Loucy (cell line): ENCODE measurements around the gene SIGLEC6.

ENCODE experiments used
- H2AFZ ChIP-seq: fragments of 200-600 bp; sonication (generic); 2 replicates; pipeline ENCODE4 v1.6.0; 2016; ENCODE audit warnings: antibody characterized with exemption, mild to moderate bottlenecking, low read length, moderate library complexity
- H3F3A ChIP-seq: fragments of 200-600 bp; 2 replicates; pipeline ENCODE4 v1.6.0; 2016; ENCODE audit warnings: antibody characterized with exemption, low read depth, mild to moderate bottlenecking
- H3K27me3 ChIP-seq: fragments of 200-600 bp; sonication (generic); 2 replicates; pipeline ENCODE4 v1.6.1; 2014; ENCODE audit warnings: low read length, mild to moderate bottlenecking; ENCODE audit not compliant: insufficient read depth, poor library complexity, severe bottlenecking
- H3K36me3 ChIP-seq: fragments of 200-600 bp; sonication (generic); 2 replicates; pipeline ENCODE4 v1.6.1; 2016; ENCODE audit warnings: low read length; ENCODE audit not compliant: insufficient read depth
- H3K4me1 ChIP-seq: fragments of 200-600 bp; sonication (generic); 2 replicates; pipeline ENCODE4 v1.5.1; 2014; ENCODE audit warnings: low read length, mild to moderate bottlenecking; ENCODE audit not compliant: insufficient read depth, poor library complexity, severe bottlenecking
- H3K4me2 ChIP-seq: fragments of 200-600 bp; sonication (generic); 2 replicates; pipeline ENCODE4 v1.6.0; 2014; ENCODE audit warnings: antibody characterized with exemption, low read length, low read depth, mild to moderate bottlenecking; ENCODE audit not compliant: poor library complexity, severe bottlenecking
- H3K4me3 ChIP-seq: fragments of 200-600 bp; sonication (generic); 2 replicates; pipeline ENCODE4 v1.5.1; 2014; ENCODE audit warnings: low read length, mild to moderate bottlenecking, mixed read lengths; ENCODE audit not compliant: poor library complexity, severe bottlenecking
- H3K79me2 ChIP-seq: fragments of 200-600 bp; sonication (generic); 2 replicates; pipeline ENCODE4 v1.6.1; 2014; ENCODE audit warnings: low read length; ENCODE audit not compliant: insufficient read depth
- H3K9ac ChIP-seq: fragments of 200-600 bp; sonication (generic); 2 replicates; pipeline ENCODE4 v1.6.0; 2014; ENCODE audit warnings: mild to moderate bottlenecking, low read depth, low read length, moderate library complexity; ENCODE audit not compliant: poor library complexity, severe bottlenecking
- H3K9me2 ChIP-seq: fragments of 200-600 bp; sonication (generic); replicated peaks from 2 replicates; pipeline ENCODE4 v1.6.1; 2016; ENCODE audit warnings: low read depth, low read length, mixed read lengths
- H3K9me3 ChIP-seq: fragments of 200-600 bp; sonication (generic); 2 replicates; pipeline ENCODE4 v1.6.1; 2014; ENCODE audit warnings: mild to moderate bottlenecking, antibody characterized with exemption, low read length, low read depth; ENCODE audit not compliant: insufficient read depth
- H4K20me1 ChIP-seq: fragments of 200-600 bp; sonication (generic); 2 replicates; pipeline ENCODE4 v1.6.0; 2014; ENCODE audit warnings: antibody characterized with exemption, low read length, mild to moderate bottlenecking; ENCODE audit not compliant: insufficient read depth, poor library complexity, severe bottlenecking
- CTCF ChIP-seq: fragments of 200-600 bp; sonication (generic); conservative IDR thresholded peaks from 2 replicates; pipeline ENCODE4 v1.5.1; 2014; ENCODE audit warnings: mild to moderate bottlenecking, antibody characterized with exemption, low read length
- EZH2phosphoT487 ChIP-seq: fragments of 200-600 bp; IDR thresholded peaks from 2 replicates; pipeline ENCODE4 v1.6.1; 2018; ENCODE audit warnings: antibody characterized with exemption, mild to moderate bottlenecking, moderate library complexity, borderline replicate concordance

SIGLEC6 gene

GRCh38 chr19:51480590-51480989 lies 50.9 kb downstream of the SIGLEC6 start:
- H3K27me3 ChIP-seq: no peaks in the 10 kb centered on the region
- TF ChIP-seq CTCF (no peak), EZH2phosphoT487 (no peak)

GRCh38 chr19:51479531-51480331 lies 51.7 kb downstream of the SIGLEC6 start:
- Histone ChIP-seq H3K79me2 (no peaks in the 10 kb centered on the region), H4K20me1 (no peaks in the 10 kb centered on the region), H3F3A (no peaks in the 10 kb centered on the region), H3K27me3 (no peaks in the 10 kb centered on the region), H2AFZ (no peak overlapping the region), H3K36me3 (no peaks in the 10 kb centered on the region), H3K9ac (no peak overlapping the region), H3K9me2 (no peaks in the 10 kb centered on the region), H3K9me3 (no peaks in the 10 kb centered on the region), H3K4me3 (no peak overlapping the region), H3K4me2 (no peak overlapping the region), H3K4me1 (no peaks in the 10 kb centered on the region)
- no peak for TF ChIP-seq EZH2phosphoT487
- TF ChIP-seq CTCF: no peak

More at GRCh38 chr19:51480590-51480989, 50.9 kb downstream of the SIGLEC6 start:
- Histone ChIP-seq H3K4me2 (no peak overlapping the region), H4K20me1 (no peaks in the 10 kb centered on the region), H3K36me3 (no peaks in the 10 kb centered on the region), H3K9me3 (no peaks in the 10 kb centered on the region), H3K4me3 (no peak overlapping the region), H3K79me2 (no peaks in the 10 kb centered on the region), H2AFZ (no peak overlapping the region), H3K9ac (no peak overlapping the region), H3K4me1 (no peaks in the 10 kb centered on the region), H3K9me2 (no peaks in the 10 kb centered on the region), H3F3A (no peaks in the 10 kb centered on the region)

GRCh38 chr19:51478381-51479234 lies 52.9 kb downstream of the SIGLEC6 start, which contains the start of gene CEACAM18:
Gene CEACAM18, plus strand, starts transcription at chr19:51478539.
- no peaks in the 10 kb centered on the region for H3K9me3 ChIP-seq
- no peaks in the 10 kb centered on the region for H3F3A ChIP-seq
- H3K4me3 ChIP-seq: no peak within 1 kb of the TSS
- no peak within 1 kb of the TSS for H3K4me2 ChIP-seq
- no peak for TF ChIP-seq EZH2phosphoT487
- no peak for TF ChIP-seq CTCF
- H3K9ac ChIP-seq: no peak within 1 kb of the TSS
- H3K4me1 ChIP-seq: no peaks in the 10 kb centered on the region
- no peaks in the 10 kb centered on the region for H3K36me3 ChIP-seq
- no peaks in the 10 kb centered on the region for H4K20me1 ChIP-seq
- H3K27me3 ChIP-seq: no peaks in the 10 kb centered on the region
- H3K79me2 ChIP-seq: no peaks in the 10 kb centered on the region
- no peak within 1 kb of the TSS for H2AFZ ChIP-seq
- H3K9me2 ChIP-seq: no peaks in the 10 kb centered on the region
